Natural killer cell (primary cell): ENCODE measurements around the gene NFATC3. TPM values are rescaled to one million over a fixed set of nuclear protein-coding genes. Genes with fewer than 3 reads are reported as not detected.

Experiments used
- ATAC-seq, 3 donors: fragments of 150-1000 bp in 2 of 3; fragments of 200-7000 bp in 1 of 3; cut with Tn5 transposase; 1 replicate in 1 of 3; 2 replicates in 2 of 3; pipeline ENCODE4 v1.10.0; 2021; ENCODE audit warnings: mild to moderate bottlenecking in 2 of 3, moderate library complexity in 2 of 3
- DNase-seq, 2 donors: peaks; one replicate each; pipeline versions ENCODE4 v3.0.0 to v3.0.0-alpha.2; 2013 to 2021; ENCODE audit warnings: mixed read lengths in 1 of 2
- H3K27ac ChIP-seq: one replicate; pipeline ENCODE4 v1.5.1; 2013; ENCODE audit warnings: mild to moderate bottlenecking, low read length
- H3K27me3 ChIP-seq: one replicate; pipeline ENCODE4 v1.6.1; 2013; ENCODE audit warnings: low read length; ENCODE audit not compliant: control insufficient read depth, insufficient read depth
- H3K36me3 ChIP-seq: one replicate; pipeline ENCODE4 v1.6.1; 2013; ENCODE audit warnings: low read length; ENCODE audit not compliant: control insufficient read depth, insufficient read depth
- H3K4me1 ChIP-seq: one replicate; pipeline ENCODE4 v1.6.1; 2013; ENCODE audit warnings: low read length; ENCODE audit not compliant: control insufficient read depth, insufficient read depth
- H3K4me3 ChIP-seq: one replicate; pipeline ENCODE4 v1.5.1; 2013; ENCODE audit warnings: low read length
- H3K9me3 ChIP-seq: one replicate; pipeline ENCODE4 v1.6.1; 2013; ENCODE audit warnings: low read length; ENCODE audit not compliant: control insufficient read depth, insufficient read depth
- H3K27ac Mint-ChIP-seq, 2 donors: one replicate each; pipeline ENCODE4 v1.8.0; 2022; ENCODE audit warnings: mild to moderate bottlenecking in 2 of 2, mixed read lengths in 2 of 2, moderate library complexity in 1 of 2
- H3K27me3 Mint-ChIP-seq, 2 donors: one replicate each; pipeline ENCODE4 v1.8.0; 2022; ENCODE audit warnings: low read depth in 2 of 2, mixed read lengths in 2 of 2
- H3K36me3 Mint-ChIP-seq: one replicate; pipeline ENCODE4 v1.8.0; 2022; ENCODE audit warnings: mixed read lengths
- H3K4me1 Mint-ChIP-seq, 2 donors: one replicate each; pipeline ENCODE4 v1.8.0; 2022; ENCODE audit warnings: mixed read lengths in 2 of 2
- H3K4me3 Mint-ChIP-seq: one replicate; pipeline ENCODE4 v1.8.0; 2022; ENCODE audit warnings: mild to moderate bottlenecking, moderate library complexity, mixed read lengths
- H3K9me3 Mint-ChIP-seq, 2 donors: one replicate each; pipeline ENCODE4 v1.8.0; 2022; ENCODE audit warnings: mixed read lengths in 2 of 2
- CTCF ChIP-seq: fragments of 200-600 bp; IDR thresholded peaks from one replicate; pipeline ENCODE4 v1.8.0; 2022; ENCODE audit warnings: antibody characterized with exemption
- WGBS: methylation state at CpG from one replicate; pipeline ENCODE4 v1.1.7; 2013; ENCODE audit warnings: missing lambda C conversion rate; ENCODE audit not compliant: insufficient coverage; 5-methylcytosine and 5-hydroxymethylcytosine counted together
- intact Hi-C: fragments of 100-400 bp; cut with micrococcal nuclease; formaldehyde crosslinking; loops from one replicate; pipeline ENCODE4 v1.14.2; 2022
- total RNA-seq, 4 donors: library from RNA; stranded (reverse); fragments of 120-200 nt in 1 of 4; gene quantifications; one replicate each; pipeline versions ENCODE4 v1.2.3 to v1.2.4, GENCODE V29; 2013 to 2022

Gene NFATC3
- total RNA-seq, 3 donors from 2014 or later (not counting 1 experiment from before 2014, with no cell fraction given), result 241 to 282 (median 263) TPM

GRCh38 chr16:68076560-68076959 lies 8.6 kb upstream of the NFATC3 start:
- Mint-ChIP-seq H3K4me3 (peak overlapping the region; percentile 57), H3K36me3 (peaks cover 7% of the 10 kb centered on the region), H3K4me1 (peaks cover 73 to 81% of the 10 kb centered on the region in 2 donors), H3K27me3 (no peaks in the 10 kb centered on the region), H3K27ac (peak overlapping the region; percentile 94 to 96), H3K9me3 (no peaks in the 10 kb centered on the region)
- Histone ChIP-seq H3K27ac (peak overlapping the region; percentile 73), H3K4me1 (peaks cover 100% of the 10 kb centered on the region), H3K4me3 (no peak overlapping the region), H3K9me3 (no peaks in the 10 kb centered on the region), H3K27me3 (no peaks in the 10 kb centered on the region), H3K36me3 (peaks cover 25% of the 10 kb centered on the region)
- ATAC-seq (no peak), DNase-seq (no peak)
- WGBS, result 69% methylated on average over 2 of the region's 3 CpGs
- TF ChIP-seq CTCF, result no peak
- intact Hi-C loops, result no loop called here

GRCh38 chr16:68077866-68078700 lies 7.1 kb upstream of the NFATC3 start:
- peak overlapping the region; percentile 58 for H3K4me3 Mint-ChIP-seq
- no peak for TF ChIP-seq CTCF
- peaks cover 80 to 82% of the 10 kb centered on the region in 2 donors for H3K4me1 Mint-ChIP-seq
- ATAC-seq (no peak), DNase-seq (no peak)
- H3K9me3 Mint-ChIP-seq, result no peaks in the 10 kb centered on the region
- peak overlapping the region; percentile 81 to 93 for H3K27ac Mint-ChIP-seq
- intact Hi-C loops, result no loop called here
- peaks cover 21% of the 10 kb centered on the region for H3K36me3 ChIP-seq
- 88% methylated on average over 5 of the region's 7 CpGs for WGBS
- no peaks in the 10 kb centered on the region for H3K27me3 Mint-ChIP-seq
- no peak overlapping the region for H3K4me3 ChIP-seq
- H3K4me1 ChIP-seq, result peaks cover 100% of the 10 kb centered on the region
- H3K27me3 ChIP-seq, result no peaks in the 10 kb centered on the region
- no peaks in the 10 kb centered on the region for H3K9me3 ChIP-seq
- H3K36me3 Mint-ChIP-seq, result peaks cover 7% of the 10 kb centered on the region
- H3K27ac ChIP-seq, result peak overlapping the region; percentile 82

DNA sequence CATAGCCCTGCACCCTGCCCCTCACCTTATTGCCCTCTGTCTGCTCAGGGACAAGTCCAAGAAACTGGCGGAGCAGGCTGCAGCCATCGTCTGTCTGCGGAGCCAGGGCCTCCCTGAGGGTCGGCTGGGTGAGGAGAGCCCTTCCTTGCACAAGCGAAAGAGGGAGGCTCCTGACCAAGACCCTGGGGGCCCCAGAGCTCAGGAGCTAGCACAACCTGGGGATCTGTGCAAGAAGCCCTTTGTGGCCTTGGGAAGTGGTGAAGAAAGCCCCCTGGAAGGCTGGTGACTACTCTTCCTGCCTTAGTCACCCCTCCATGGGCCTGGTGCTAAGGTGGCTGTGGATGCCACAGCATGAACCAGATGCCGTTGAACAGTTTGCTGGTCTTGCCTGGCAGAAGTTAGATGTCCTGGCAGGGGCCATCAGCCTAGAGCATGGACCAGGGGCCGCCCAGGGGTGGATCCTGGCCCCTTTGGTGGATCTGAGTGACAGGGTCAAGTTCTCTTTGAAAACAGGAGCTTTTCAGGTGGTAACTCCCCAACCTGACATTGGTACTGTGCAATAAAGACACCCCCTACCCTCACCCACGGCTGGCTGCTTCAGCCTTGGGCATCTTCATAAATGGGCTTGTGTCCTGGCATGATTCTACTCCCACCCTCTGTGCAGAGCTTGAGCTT lies 6.3 kb upstream of the NFATC3 start:
- Mint-ChIP-seq H3K27me3 (no peaks in the 10 kb centered on the region), H3K4me3 (peak overlapping the region; percentile 58), H3K4me1 (peaks cover 84 to 86% of the 10 kb centered on the region in 2 donors), H3K9me3 (no peaks in the 10 kb centered on the region), H3K27ac (peak overlapping the region; percentile 81 to 93), H3K36me3 (peaks cover 7% of the 10 kb centered on the region)
- TF ChIP-seq CTCF, result no peak
- WGBS, result 82% methylated on average over 8 of the region's 8 CpGs
- H3K4me1 ChIP-seq, result peaks cover 100% of the 10 kb centered on the region
- intact Hi-C loops, result no loop called here
- H3K9me3 ChIP-seq, result no peaks in the 10 kb centered on the region
- peak overlapping the region; percentile 82 for H3K27ac ChIP-seq
- no peaks in the 10 kb centered on the region for H3K27me3 ChIP-seq
- peaks cover 21% of the 10 kb centered on the region for H3K36me3 ChIP-seq
- no peak overlapping the region for H3K4me3 ChIP-seq
- peak in 1 of 2 donors; percentile 38 for DNase-seq
- ATAC-seq, result no peak
